GM12874 (cell line): ENCODE results near the gene GET4.

Source experiments
- TF ChIP-seq, protein P1 (sequence below): IDR thresholded peaks from 2 replicates; pipeline ENCODE4 v1.5.1; 2011; ENCODE audit warnings: low read depth, mild to moderate bottlenecking, control low read depth, low read length, moderate library complexity; ENCODE audit not compliant: insufficient read depth

GET4 gene

DNA sequence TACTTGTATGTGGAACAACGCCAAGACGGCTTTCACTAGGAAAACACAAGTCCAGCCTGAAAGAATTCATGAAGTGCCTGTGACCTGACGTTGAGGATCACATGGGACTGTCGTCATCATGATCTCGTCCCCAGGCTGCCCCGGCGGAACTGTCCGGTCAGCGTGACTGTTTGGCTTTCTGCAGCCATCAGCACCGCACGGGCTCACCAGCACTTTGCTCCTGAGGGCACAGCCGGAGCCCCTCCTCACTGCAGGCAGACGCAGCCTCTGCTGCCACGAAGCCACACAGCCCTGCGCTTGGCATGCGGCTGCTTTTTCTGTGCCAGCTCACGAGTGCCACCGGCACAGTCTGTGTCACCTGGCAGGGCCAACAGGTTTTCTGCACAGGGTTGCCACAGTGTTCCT, 9.4 kb upstream of the GET4 start:
- TF ChIP-seq, protein P1, sequence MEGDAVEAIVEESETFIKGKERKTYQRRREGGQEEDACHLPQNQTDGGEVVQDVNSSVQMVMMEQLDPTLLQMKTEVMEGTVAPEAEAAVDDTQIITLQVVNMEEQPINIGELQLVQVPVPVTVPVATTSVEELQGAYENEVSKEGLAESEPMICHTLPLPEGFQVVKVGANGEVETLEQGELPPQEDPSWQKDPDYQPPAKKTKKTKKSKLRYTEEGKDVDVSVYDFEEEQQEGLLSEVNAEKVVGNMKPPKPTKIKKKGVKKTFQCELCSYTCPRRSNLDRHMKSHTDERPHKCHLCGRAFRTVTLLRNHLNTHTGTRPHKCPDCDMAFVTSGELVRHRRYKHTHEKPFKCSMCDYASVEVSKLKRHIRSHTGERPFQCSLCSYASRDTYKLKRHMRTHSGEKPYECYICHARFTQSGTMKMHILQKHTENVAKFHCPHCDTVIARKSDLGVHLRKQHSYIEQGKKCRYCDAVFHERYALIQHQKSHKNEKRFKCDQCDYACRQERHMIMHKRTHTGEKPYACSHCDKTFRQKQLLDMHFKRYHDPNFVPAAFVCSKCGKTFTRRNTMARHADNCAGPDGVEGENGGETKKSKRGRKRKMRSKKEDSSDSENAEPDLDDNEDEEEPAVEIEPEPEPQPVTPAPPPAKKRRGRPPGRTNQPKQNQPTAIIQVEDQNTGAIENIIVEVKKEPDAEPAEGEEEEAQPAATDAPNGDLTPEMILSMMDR: no peak

DNA sequence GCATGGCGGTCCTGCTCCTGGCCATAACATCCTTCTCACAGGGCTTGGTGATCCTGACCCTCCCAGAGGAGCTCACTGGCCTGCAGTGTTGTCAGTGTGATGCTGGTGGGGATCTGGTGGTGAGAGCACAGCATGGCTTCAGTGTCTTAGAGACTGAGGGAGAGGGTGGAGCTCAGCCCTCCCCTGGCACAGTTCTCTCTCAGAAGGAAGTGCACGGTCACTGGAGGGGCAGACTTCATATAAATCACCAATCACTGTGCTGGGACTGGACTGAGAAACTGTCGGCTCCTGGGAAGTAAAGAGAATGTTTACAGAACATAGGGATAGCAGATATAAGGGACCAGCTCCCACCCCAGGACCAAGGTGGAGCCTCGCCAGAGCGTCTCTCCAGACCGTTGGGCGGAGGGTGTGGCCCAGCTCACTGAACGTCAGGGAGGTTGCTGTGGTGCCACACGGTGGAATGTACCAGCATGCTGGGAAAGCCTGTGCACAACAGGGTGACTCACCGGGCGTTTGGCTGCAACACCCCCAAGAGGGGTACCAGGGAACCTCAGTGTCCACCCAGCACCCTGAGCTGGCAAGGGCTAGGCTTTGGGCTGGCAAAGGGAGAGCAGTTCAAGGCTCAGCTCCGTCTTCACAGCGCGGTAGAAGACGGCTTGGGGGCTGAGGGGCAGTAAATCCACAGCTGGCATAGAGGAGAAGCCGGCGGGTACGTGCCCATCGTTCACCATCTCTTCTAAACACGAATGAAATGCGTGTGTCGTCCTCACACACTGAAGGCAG, 8.8 kb upstream of the GET4 start:
- TF ChIP-seq, protein P1: no peak

DNA sequence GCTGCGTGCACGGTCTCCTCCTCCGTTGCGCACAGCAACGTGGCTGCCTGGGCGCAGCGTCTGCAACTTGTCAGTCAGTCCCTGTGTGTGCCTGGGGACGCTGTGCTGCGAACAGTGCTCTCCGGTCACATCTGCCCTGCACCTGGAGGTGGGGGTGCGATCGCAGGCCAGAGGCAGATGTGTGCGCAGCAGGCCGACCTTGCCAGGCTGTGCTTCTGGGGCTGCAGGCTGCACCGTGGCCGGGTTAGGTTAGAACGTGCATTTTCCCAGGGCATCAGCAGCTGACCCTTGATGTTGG, 8.2 kb upstream of the GET4 start:
- TF ChIP-seq, protein P1: no peak

DNA sequence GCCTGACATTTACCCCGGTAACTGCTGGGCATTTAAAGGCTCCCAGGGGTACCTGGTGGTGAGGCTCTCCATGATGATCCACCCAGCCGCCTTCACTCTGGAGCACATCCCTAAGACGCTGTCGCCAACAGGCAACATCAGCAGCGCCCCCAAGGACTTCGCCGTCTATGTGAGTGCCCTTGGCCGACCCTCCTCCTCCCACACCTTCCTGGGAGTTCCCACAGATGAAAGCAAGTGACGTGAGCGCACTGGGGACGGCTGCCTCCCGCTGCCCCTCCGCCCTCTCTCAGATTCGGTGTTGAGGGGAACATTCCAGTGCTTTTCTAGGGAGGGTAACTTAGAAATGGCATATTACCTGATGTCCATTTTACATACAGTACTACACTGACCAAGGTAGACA, 7.0 kb upstream of the GET4 start:
- TF ChIP-seq, protein P1: no peak

DNA sequence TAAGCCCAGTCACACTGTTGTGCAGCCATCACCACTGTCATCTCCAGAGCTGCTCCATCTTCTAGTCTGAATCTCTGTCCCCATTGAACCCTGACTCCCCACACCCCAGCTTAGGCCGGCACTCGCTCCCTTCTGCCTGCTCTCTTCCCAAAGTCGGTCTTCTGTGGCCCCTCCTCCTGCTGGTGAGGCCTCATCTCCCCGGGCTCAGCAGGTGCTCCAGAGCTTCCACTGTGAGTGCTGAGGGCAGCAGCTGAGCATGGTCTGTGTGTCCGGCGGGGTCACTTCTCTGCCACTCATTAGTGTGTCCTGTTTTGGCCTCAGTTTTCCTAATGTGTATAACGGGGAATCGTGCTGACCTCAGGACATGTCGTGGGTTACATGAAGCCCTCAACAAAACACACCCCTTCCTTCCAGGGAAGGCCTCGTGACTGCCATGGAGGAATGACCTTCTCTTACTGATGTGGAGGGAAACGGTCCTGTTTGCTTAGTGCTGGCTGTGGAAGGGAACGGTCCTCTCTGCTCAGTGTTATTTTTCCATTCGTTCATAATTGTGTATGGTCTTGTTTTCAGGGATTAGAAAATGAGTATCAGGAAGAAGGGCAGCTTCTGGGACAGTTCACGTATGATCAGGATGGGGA, 4.3 kb upstream of the GET4 start:
- TF ChIP-seq, protein P1: no peak

DNA sequence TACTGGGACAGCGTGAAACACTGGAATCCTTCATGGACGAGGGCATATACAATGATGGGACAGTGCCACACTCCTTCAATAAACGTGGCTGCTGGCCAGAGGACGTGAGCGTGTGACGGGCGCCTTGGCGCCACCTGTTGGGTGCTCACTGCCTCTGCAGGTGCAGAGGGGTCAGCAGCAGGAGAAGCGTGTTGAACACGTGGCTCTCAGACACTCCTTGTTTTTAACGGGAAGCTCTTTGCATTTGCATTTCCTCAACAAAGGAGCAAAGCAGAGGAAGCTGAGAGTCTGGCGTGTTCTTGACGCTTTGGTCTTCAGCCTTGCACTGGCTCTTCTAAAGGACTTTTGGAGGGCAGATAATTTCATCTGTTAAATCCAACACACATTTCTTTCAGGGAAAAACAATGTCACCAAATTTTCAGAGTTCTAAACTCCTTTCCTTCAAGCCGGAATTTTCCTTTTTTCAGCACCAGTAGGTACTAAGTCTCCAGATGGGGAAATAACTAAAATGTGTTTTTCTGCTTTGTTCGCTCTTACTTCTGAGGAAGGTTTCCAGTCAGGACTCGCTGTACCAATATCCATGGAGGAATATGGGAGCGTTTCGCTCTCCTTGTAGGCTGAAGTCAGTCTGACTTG, 2.9 kb upstream of the GET4 start:
- TF ChIP-seq, protein P1: peak; percentile 97

DNA sequence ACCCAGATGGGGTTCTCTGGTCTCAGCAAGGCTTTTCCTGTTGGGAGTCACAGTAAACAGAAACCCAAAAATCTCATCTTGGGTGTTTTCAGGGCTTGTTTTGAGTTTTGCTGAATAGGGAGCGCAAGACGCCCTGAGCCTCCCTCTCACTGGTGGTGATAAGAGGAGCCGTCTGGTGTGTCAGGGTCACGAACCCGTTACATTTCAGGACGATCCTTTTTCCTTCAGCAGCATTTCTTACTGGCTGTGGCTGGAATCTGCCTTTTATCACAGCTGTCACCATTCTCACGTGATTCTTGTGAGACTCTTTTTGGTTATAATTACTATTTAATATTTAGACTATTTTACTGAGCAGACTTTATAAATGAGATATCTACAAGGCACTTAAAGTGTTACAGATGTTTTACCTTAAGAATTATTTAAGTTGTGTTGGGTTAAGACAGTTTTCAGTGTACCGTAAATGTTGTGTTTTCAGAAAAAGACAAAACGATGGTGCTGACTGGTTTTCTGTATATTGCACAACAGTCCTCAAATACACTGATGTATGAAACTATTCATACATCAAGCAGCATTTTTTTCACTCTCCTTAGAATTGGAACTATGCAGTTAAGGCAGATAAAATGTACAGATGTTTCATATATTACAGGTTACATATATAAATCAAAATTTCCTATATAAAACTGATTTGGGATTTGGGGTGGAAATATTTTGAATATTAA, 2.2 kb upstream of the GET4 start:
- TF ChIP-seq, protein P1: no peak
